ENCODE data around the gene CEBPG.

CEBPG gene

DNA sequence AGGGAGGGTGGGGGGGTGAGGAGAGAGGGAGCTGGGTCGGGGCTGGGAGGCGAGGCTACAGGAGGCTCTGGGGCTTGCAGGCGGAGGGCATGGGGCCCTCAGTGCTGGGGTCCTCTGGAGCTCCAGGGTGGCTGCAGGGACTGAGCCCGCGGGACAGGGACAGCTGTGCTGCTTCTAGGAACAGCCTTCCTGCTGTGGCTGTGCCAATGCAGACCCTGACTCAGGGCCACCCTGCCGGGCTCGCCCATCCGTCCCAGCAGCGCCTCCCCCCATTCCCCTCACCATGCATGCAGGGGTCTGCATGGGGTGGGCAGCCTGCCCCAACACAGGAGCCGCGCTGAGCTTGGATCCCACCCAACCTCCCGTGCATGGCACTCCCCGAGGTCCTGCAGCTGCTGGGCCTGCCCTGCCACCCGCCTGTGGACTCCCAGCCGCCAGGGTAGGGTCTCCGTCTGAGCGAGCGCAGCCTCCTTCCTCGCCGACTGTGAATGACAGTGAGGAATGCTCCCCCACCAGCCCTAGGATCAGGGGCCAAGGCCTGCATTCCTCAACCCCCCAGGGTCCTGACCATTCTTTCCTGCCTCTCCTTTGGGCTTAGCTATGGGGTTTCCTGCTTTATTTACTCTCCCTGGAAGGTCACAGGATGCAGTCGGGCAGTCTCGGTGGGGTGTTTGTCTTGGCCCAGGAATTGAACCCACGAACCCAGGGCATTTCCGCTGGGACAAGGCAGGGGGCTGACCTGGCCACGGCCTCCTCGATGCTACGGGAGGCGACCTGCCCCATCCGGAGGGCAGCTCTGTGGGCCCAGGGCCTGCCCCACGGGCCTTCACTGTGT is 23.4 kb downstream of the CEBPG start:
- H3K4me3 ChIP-seq (IDR thresholded peaks at IDR 0.05; ENCODE audit: insufficient read depth, low read depth, low read length), result no peak overlapping the region

DNA sequence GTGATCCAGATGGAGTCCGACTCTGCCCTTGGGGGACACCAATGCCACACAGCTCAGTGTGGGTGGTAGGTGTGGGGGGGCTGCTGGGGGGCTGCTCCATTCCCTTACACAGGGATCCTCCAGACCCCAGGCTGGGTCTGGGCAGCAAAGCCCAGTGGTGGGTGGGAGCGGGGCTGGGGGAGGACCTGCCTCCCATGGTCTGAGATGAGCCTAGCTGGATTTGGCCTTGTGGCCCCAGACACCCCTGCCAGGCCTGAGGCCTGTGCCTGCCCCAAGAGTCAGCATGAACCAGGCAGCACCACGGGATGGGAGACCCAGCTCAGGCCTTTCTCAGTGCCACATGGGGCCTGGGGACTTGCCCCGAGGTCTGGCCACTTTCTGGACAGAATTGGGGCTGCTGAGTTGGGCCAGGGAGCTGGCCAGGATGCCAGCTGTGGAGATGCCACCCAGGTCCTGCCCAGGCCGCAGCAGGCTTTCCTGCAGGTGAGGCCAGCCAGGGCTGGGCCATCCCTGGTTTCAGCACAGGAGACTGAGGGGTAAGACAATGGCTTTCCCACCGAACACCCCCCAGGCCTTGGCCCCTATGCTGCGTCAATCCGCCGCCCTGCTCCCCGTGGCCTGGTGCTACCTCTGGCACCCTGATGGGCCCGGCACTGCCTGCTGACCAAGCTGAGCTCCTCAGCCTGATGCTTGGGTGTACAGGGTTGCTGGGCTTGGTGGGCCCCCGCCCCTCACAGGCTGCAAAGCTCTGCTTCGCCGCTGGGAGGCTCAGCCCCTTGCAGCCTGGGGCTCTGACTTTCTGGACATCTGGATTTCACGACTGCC is 24.2 kb downstream of the CEBPG start:
- no peaks in the 10 kb centered on the region for H3K27me3 ChIP-seq (ENCODE audit: insufficient read depth, low read depth)
- H2AFZ ChIP-seq (ENCODE audit: low read depth), result no peak overlapping the region
- H3K79me2 ChIP-seq (ENCODE audit: insufficient read depth, low read depth), result no peaks in the 10 kb centered on the region
- H3K9ac ChIP-seq, result no peak overlapping the region
- no peaks in the 10 kb centered on the region for H3K4me1 ChIP-seq (ENCODE audit: low read depth, poor library complexity, severe bottlenecking)
- no peaks in the 10 kb centered on the region for H3K36me3 ChIP-seq (ENCODE audit: insufficient read depth)
- no peak overlapping the region for H3K4me2 ChIP-seq
- H4K20me1 ChIP-seq (ENCODE audit: insufficient read depth), result no peaks in the 10 kb centered on the region
- no peak overlapping the region for H3K27ac ChIP-seq
- H3K4me3 ChIP-seq (IDR thresholded peaks at IDR 0.05; ENCODE audit: insufficient read depth, low read depth, low read length), result no peak overlapping the region
- TF ChIP-seq, protein P1, sequence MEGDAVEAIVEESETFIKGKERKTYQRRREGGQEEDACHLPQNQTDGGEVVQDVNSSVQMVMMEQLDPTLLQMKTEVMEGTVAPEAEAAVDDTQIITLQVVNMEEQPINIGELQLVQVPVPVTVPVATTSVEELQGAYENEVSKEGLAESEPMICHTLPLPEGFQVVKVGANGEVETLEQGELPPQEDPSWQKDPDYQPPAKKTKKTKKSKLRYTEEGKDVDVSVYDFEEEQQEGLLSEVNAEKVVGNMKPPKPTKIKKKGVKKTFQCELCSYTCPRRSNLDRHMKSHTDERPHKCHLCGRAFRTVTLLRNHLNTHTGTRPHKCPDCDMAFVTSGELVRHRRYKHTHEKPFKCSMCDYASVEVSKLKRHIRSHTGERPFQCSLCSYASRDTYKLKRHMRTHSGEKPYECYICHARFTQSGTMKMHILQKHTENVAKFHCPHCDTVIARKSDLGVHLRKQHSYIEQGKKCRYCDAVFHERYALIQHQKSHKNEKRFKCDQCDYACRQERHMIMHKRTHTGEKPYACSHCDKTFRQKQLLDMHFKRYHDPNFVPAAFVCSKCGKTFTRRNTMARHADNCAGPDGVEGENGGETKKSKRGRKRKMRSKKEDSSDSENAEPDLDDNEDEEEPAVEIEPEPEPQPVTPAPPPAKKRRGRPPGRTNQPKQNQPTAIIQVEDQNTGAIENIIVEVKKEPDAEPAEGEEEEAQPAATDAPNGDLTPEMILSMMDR (conservative IDR thresholded peaks at IDR 0.05; ENCODE audit: low read depth, low read length), result no peak

More for the DNA sequence above, 23.4 kb downstream of the CEBPG start:
- TF ChIP-seq, protein P1 (conservative IDR thresholded peaks at IDR 0.05; ENCODE audit: low read depth, low read length), result no peak
- Histone ChIP-seq H4K20me1 (ENCODE audit: insufficient read depth) (no peaks in the 10 kb centered on the region), H3K4me2 (no peak overlapping the region), H3K27ac (no peak overlapping the region), H3K27me3 (ENCODE audit: insufficient read depth, low read depth) (no peaks in the 10 kb centered on the region), H3K4me1 (ENCODE audit: low read depth, poor library complexity, severe bottlenecking) (no peaks in the 10 kb centered on the region), H3K79me2 (ENCODE audit: insufficient read depth, low read depth) (no peaks in the 10 kb centered on the region), H3K36me3 (ENCODE audit: insufficient read depth) (no peaks in the 10 kb centered on the region), H2AFZ (ENCODE audit: low read depth) (no peak overlapping the region), H3K9ac (no peak overlapping the region)

DNA sequence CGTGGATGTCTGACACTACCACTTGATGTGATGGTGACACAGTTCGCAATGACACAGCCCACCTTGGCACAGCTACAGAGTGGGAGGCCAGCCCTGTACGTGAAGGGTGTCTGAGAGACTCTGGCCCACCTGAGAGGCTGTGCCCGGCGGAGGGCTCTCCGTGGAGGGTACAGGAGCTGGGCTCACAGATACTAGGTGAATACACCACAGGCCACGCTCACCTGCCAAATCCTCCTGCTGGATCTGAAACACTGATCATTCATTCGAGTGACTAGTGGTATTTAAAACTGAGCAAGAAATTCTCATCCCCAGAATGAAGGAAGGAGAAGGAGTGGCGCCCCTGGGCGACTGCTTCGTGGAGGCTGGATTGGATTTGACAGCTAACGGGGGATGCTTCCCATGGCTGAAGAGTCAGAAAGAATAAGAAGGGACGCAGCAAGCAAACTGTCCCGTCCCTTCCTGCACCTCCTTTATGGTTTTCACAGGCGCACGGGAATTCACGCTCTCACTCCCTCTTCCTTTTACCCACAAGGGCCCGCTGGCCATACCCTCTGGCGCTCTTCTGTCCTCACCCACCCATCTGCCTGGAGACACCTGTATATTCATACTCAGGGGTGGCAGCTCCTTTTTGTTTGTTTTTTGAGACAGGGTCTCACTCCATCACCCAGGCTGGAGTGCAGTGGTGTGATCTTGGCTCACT is 25.0 kb downstream of the CEBPG start:
- no peak overlapping the region for H2AFZ ChIP-seq (ENCODE audit: low read depth)
- TF ChIP-seq, protein P1 (conservative IDR thresholded peaks at IDR 0.05; ENCODE audit: low read depth, low read length), result no peak
- H3K79me2 ChIP-seq (ENCODE audit: insufficient read depth, low read depth), result no peaks in the 10 kb centered on the region
- H3K4me2 ChIP-seq, result no peak overlapping the region
- H3K4me1 ChIP-seq (ENCODE audit: low read depth, poor library complexity, severe bottlenecking), result no peaks in the 10 kb centered on the region
- no peaks in the 10 kb centered on the region for H3K36me3 ChIP-seq (ENCODE audit: insufficient read depth)
- no peak overlapping the region for H3K27ac ChIP-seq
- no peaks in the 10 kb centered on the region for H4K20me1 ChIP-seq (ENCODE audit: insufficient read depth)
- H3K4me3 ChIP-seq (IDR thresholded peaks at IDR 0.05; ENCODE audit: insufficient read depth, low read depth, low read length), result no peak overlapping the region
- H3K9ac ChIP-seq, result no peak overlapping the region
- H3K27me3 ChIP-seq (ENCODE audit: insufficient read depth, low read depth), result no peaks in the 10 kb centered on the region

DNA sequence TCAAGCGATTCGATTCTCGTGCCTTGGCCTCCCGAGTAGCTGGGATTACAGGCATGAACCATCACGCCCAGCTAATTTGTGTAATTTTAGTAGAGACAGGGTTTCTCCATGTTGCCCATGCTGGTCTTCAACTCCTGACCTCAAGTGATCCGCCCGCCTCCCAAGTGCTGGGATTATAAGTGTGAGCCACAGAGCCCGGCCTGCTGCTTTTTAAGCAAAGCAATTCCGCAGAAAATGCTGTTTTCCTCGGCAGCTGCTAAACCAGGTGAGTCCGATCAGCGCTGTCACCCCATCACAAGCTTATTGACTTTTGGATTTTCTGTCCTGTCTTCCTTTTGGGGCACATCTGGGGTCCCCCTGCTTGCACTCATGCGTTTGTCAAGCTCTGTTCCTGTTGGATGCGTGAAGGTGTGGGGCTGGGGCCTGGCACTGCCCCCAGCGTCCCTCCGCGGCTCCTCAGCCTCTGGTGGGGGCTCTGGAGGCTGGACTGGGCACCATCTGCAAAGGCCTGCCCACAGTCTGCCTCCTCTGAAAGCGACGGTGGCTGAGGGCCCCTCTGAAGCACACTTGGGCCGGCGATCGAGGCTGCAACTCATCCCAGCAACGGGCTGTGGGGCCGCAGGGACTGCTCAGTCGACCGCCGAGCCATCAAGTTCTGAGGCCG is 25.7 kb downstream of the CEBPG start:
- H4K20me1 ChIP-seq (ENCODE audit: insufficient read depth), result no peaks in the 10 kb centered on the region
- no peaks in the 10 kb centered on the region for H3K79me2 ChIP-seq (ENCODE audit: insufficient read depth, low read depth)
- H3K9ac ChIP-seq, result no peak overlapping the region
- no peaks in the 10 kb centered on the region for H3K4me1 ChIP-seq (ENCODE audit: low read depth, poor library complexity, severe bottlenecking)
- TF ChIP-seq, protein P1 (conservative IDR thresholded peaks at IDR 0.05; ENCODE audit: low read depth, low read length), result no peak
- no peak overlapping the region for H3K4me3 ChIP-seq (IDR thresholded peaks at IDR 0.05; ENCODE audit: insufficient read depth, low read depth, low read length)
- no peak overlapping the region for H3K4me2 ChIP-seq
- no peak overlapping the region for H2AFZ ChIP-seq (ENCODE audit: low read depth)
- no peak overlapping the region for H3K27ac ChIP-seq
- no peaks in the 10 kb centered on the region for H3K36me3 ChIP-seq (ENCODE audit: insufficient read depth)
- no peaks in the 10 kb centered on the region for H3K27me3 ChIP-seq (ENCODE audit: insufficient read depth, low read depth)
